ENCODE data around the gene SUSD1.

Gene SUSD1

GRCh38 chr9:112075009-112075378 is 100.1 kb downstream of the SUSD1 start:
- POLR2A ChIA-PET = interaction anchor here (0.5 to 1.5 kb wide), 10 partner anchors 9 to 444 kb away, joined by 3 to 8 read pairs (median 4); partner anchors contain the start of genes DNAJC25 and UGCG
- Histone ChIP-seq H3K4me3 (ENCODE audit: low read depth, low read length) (no peak overlapping the region), H3K4me1 (ENCODE audit: control insufficient read depth, insufficient read depth, low read length) (no peaks in the 10 kb centered on the region), H3K9me3 (ENCODE audit: control insufficient read depth, insufficient read depth, low read depth, low read length) (no peaks in the 10 kb centered on the region), H3K36me3 (ENCODE audit: control insufficient read depth in 2 of 2, insufficient read depth in 1 of 2, low read length in 2 of 2) (no peaks in the 10 kb centered on the region), H3K27ac (ENCODE audit: extremely low read depth, low read depth, low read length) (no peak overlapping the region)
- CTCF ChIA-PET = interaction anchor here (0.6 to 3.4 kb wide), 47 partner anchors 10 to 1442 kb away, joined by 3 to 111 read pairs (median 4); partner anchors contain the start of gene UGCG
- no peak for TF ChIP-seq ZNF426 (tag by site-specific recombination; IDR thresholded peaks at IDR 0.05)
- TF ChIP-seq SETDB1 (IDR thresholded peaks at IDR 0.05; ENCODE audit: insufficient read length, low read length) = no peak
- TF ChIP-seq, protein P1, sequence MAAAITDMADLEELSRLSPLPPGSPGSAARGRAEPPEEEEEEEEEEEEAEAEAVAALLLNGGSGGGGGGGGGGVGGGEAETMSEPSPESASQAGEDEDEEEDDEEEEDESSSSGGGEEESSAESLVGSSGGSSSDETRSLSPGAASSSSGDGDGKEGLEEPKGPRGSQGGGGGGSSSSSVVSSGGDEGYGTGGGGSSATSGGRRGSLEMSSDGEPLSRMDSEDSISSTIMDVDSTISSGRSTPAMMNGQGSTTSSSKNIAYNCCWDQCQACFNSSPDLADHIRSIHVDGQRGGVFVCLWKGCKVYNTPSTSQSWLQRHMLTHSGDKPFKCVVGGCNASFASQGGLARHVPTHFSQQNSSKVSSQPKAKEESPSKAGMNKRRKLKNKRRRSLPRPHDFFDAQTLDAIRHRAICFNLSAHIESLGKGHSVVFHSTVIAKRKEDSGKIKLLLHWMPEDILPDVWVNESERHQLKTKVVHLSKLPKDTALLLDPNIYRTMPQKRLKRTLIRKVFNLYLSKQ (tag by site-specific recombination; IDR thresholded peaks at IDR 0.05; ENCODE audit: borderline replicate concordance) = no peak
- TF ChIP-seq ZNF600 (tag by site-specific recombination; IDR thresholded peaks at IDR 0.05) = no peak
- no peak for TF ChIP-seq ZNF830 (tag by site-specific recombination; IDR thresholded peaks at IDR 0.05; ENCODE audit: low read depth)
- no peak for TF ChIP-seq HOXD13 (CRISPR knock-in tag; IDR thresholded peaks at IDR 0.05; ENCODE audit: borderline replicate concordance)
- no peak for TF ChIP-seq GLIS1 (tag by site-specific recombination; IDR thresholded peaks at IDR 0.05)
- TF ChIP-seq ZNF19 (tag by site-specific recombination; IDR thresholded peaks at IDR 0.05; ENCODE audit: low read depth) = no peak
- TF ChIP-seq ZNF777 (tag by site-specific recombination; IDR thresholded peaks at IDR 0.05; ENCODE audit: borderline replicate concordance) = no peak

DNA sequence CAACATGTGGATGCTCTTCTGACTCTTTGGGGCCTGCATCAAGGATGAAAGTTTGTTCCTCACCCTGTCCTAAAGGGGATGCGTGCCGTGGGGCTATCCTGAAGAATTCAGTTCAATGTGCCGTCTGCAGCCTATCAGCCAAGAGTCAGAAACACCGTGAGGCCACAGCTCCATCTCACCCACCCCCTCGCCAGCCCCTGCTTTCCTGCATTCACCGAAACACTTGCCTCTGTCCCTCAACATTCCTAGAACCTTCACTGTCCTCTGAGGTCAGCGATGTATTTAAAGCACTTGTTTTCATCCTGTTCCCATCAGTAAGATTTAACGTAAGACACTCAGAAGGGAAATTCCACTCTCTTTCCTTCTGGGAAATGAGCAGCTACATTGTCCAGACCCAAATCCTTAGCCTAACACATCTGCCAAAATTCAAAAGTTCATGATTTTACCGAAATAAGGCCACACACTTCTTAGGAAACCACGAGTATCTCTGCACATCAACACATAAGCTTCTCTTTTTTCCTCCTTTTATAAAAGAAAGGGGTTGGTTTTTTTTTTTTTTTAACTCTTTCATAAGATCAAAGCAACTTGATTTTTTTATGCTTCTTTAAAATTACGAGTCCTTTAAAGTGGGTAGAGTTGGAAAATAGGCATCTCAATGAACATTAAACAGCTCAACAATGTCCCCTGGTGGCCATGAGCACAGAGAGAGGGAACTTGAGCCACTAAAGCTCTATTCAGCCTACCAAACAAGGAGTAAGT is 100.7 kb downstream of the SUSD1 start:
- Histone ChIP-seq H3K27ac (ENCODE audit: extremely low read depth, low read depth, low read length) (no peak overlapping the region), H3K36me3 (ENCODE audit: control insufficient read depth in 2 of 2, insufficient read depth in 1 of 2, low read length in 2 of 2) (no peaks in the 10 kb centered on the region), H3K4me3 (ENCODE audit: low read depth, low read length) (no peak overlapping the region), H3K9me3 (ENCODE audit: control insufficient read depth, insufficient read depth, low read depth, low read length) (no peaks in the 10 kb centered on the region), H3K4me1 (ENCODE audit: control insufficient read depth, insufficient read depth, low read length) (no peaks in the 10 kb centered on the region)
- CTCF ChIA-PET = interaction anchor here (0.6 to 3.4 kb wide), 52 partner anchors 11 to 1443 kb away, joined by 3 to 111 read pairs (median 4); partner anchors contain the start of gene UGCG
- POLR2A ChIA-PET = interaction anchor here (0.5 to 1.5 kb wide), 11 partner anchors 9 to 443 kb away, joined by 3 to 8 read pairs (median 4); partner anchors contain the start of genes DNAJC25 and UGCG
- TF ChIP-seq ZBTB11 (tag by site-specific recombination; conservative IDR thresholded peaks at IDR 0.05; ENCODE audit: low read depth) (no peak), PATZ1 (tag by site-specific recombination; IDR thresholded peaks at IDR 0.05) (no peak), ZNF704 (tag by site-specific recombination; IDR thresholded peaks at IDR 0.05) (no peak), ZNF202 (tag by site-specific recombination; IDR thresholded peaks at IDR 0.05; ENCODE audit: borderline replicate concordance) (no peak), ZNF324 (tag by site-specific recombination; IDR thresholded peaks at IDR 0.05) (no peak), ZFHX2 (tag by site-specific recombination; conservative IDR thresholded peaks at IDR 0.05) (no peak), ZNF426 (tag by site-specific recombination; IDR thresholded peaks at IDR 0.05) (no peak), ZBTB8A (tag by site-specific recombination; IDR thresholded peaks at IDR 0.05) (no peak)
- TF ChIP-seq, protein P2, sequence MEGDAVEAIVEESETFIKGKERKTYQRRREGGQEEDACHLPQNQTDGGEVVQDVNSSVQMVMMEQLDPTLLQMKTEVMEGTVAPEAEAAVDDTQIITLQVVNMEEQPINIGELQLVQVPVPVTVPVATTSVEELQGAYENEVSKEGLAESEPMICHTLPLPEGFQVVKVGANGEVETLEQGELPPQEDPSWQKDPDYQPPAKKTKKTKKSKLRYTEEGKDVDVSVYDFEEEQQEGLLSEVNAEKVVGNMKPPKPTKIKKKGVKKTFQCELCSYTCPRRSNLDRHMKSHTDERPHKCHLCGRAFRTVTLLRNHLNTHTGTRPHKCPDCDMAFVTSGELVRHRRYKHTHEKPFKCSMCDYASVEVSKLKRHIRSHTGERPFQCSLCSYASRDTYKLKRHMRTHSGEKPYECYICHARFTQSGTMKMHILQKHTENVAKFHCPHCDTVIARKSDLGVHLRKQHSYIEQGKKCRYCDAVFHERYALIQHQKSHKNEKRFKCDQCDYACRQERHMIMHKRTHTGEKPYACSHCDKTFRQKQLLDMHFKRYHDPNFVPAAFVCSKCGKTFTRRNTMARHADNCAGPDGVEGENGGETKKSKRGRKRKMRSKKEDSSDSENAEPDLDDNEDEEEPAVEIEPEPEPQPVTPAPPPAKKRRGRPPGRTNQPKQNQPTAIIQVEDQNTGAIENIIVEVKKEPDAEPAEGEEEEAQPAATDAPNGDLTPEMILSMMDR (tag by site-specific recombination; IDR thresholded peaks at IDR 0.05) = peak; percentile 34; the same call in 1 of the 2 replicates
- TF ChIP-seq, protein P3, sequence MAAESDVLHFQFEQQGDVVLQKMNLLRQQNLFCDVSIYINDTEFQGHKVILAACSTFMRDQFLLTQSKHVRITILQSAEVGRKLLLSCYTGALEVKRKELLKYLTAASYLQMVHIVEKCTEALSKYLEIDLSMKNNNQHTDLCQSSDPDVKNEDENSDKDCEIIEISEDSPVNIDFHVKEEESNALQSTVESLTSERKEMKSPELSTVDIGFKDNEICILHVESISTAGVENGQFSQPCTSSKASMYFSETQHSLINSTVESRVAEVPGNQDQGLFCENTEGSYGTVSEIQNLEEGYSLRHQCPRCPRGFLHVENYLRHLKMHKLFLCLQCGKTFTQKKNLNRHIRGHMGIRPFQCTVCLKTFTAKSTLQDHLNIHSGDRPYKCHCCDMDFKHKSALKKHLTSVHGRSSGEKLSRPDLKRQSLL (tag by site-specific recombination; IDR thresholded peaks at IDR 0.05) = peak; percentile 85
- TF ChIP-seq, protein P4, sequence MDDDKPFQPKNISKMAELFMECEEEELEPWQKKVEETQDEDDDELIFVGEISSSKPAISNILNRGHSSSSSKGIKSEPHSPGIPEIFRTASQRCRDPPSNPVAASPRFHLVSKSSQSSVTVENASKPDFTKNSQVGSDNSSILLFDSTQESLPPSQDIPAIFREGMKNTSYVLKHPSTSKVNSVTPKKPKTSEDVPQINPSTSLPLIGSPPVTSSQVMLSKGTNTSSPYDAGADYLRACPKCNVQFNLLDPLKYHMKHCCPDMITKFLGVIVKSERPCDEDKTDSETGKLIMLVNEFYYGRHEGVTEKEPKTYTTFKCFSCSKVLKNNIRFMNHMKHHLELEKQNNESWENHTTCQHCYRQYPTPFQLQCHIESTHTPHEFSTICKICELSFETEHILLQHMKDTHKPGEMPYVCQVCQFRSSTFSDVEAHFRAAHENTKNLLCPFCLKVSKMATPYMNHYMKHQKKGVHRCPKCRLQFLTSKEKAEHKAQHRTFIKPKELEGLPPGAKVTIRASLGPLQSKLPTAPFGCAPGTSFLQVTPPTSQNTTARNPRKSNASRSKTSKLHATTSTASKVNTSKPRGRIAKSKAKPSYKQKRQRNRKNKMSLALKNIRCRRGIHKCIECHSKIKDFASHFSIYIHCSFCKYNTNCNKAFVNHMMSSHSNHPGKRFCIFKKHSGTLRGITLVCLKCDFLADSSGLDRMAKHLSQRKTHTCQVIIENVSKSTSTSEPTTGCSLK (tag by site-specific recombination; IDR thresholded peaks at IDR 0.05) = no peak

Measured in HEK293 (cell line).